HG03521 (cell line): ENCODE measurements around the gene AJAP1.

Source experiments
- ATAC-seq: cut with Tn5 transposase; IDR thresholded peaks from one replicate; pipeline ENCODE4 v1.9.1; 2021; ENCODE audit warnings: mild to moderate bottlenecking, moderate library complexity; ENCODE audit not compliant: unreplicated experiment

AJAP1 gene

DNA sequence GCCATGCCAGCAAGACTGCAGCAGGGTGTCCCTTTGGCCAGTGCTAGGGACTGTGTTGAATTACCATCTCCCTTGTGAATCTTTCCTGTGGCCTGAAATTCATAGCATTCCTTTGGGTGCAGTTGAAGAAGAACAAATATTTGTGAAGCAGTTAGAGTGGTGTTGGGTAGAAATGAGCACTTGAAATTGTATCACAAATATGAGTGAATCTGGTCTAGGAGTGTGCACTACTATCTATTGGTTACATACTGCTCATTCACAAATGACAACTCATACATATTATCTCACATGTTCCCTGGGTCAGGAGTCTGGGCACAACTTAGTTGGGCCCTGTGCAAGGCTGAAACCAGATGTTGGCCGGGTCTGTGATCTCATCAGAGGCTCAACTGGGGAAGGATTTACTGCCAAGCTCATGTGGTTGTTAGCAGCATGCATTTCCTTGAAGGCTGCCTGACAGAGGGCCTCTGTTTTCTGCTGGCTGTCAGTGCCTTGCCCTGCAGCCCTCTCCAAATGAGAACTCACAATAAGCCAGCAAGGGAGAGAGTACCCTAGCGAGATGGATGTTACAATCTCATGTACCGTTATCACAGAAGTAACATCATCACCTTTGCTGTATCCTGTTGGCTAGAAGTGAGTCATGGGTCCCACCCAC, 23.8 kb downstream of the AJAP1 start:
- no peak for ATAC-seq

DNA sequence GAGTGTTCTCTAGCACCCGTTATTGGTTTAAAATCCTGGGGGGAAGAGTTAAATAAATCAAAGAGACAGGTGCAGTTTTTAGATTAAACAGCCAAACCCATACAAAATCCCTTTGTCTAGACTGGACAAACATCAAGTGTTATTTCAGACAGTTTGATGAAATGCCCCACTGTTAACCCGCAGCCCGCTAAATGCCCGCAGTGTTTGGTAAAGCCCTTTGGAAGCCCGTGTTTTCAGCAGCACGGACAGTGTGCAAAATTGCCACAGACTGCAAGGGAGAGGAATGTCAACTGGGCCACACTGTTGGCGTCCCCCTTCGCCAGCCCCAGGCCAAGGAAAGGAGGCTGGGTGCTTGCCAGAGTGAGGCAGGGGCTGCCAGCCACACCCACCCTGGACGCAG, 26.6 kb downstream of the AJAP1 start:
- ATAC-seq, result no peak

DNA sequence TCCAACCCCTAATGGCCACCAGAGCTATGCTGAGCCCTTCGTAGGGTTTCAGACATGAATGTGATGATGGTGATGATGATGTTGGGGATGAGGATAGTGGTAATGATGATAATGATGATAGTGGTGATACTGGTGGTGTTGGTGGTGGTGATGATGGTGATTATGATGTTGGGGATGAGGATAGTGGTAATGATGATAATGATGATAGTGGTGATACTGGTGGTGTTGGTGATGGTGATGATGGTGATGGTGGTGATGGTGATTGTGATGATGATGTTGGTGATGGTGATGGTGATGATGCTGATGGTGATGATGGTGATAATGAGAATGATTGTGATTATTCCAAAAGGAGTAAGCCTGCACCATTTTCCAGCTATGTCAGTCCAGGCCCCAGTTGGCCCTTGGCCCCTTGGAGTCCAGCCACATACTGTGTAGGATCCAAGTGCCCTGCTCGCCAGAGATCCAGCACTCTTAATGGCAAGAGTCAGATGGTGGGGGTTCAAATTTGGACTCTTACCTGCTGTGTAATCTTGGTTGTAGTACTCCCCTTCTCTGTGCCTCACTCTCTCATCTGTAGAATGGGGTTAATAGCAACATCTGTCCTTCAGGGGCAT, 28.3 kb downstream of the AJAP1 start:
- no peak for ATAC-seq

DNA sequence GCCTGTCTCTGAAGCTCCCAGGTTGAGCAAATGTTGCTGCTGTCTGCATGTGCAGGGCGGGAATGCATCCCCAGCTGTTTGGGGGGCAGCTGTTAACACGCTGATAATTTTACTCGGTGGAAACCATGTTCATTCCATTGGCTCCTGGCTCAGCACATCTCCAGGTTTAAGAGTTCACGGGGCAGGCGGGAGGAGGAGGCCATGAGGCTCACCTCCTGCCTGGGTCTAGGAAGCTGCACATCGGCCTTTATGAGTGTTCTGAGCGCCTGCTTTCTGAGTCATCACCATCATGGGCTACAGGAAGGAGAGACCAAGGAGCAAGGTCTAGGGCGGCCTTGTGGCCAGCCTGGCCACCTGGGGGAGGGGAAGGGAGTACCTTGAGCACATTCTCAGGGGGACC, 29.7 kb downstream of the AJAP1 start:
- no peak for ATAC-seq

DNA sequence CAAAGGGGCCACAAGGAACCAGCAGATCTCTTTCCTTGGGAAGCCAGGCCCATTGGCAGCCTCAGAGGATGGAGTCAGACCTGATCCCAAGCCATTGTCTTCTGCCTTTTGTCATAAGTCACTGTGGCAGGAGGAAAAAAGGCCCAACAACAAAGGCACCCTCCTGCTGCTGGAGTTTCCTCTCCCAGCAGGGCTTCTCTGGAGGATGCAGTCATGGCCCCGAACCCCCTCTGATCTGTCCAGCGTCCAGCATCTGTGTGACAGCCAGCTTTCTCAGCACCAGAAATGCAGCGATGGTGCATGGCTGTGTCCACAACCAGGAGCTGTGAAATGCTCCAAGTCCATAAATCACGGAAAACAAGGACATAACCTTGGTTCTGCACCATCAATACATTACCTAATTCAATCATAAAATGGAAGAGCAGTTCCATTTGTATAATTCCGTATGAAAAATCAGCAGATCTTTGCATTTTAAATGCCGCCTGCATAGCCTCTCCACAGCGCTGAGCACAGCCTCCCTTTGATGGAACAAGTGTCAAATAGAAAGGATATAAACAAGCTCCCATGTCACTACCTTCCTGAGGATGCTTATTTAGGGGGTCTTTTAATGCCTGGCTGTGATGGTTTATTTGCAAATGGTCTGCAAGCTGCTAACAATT, 30.6 kb downstream of the AJAP1 start:
- ATAC-seq, result no peak

DNA sequence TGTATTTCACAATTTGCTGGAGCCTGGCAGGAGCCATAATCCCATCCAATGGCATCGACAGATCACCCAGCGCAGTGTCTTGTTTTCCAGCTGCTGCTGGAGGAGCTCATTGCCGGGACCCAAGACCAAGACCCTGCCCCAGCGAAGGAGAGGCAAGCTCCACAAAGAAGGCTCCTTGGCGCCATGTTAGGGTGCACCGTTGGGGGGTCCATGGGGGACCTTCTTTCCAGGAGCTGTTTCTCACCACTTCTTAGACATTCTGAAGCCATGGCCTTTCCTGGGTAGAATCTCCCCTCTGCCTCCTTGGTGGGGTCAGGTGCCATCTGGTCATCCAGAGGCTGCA, 31.1 kb downstream of the AJAP1 start:
- no peak for ATAC-seq

DNA sequence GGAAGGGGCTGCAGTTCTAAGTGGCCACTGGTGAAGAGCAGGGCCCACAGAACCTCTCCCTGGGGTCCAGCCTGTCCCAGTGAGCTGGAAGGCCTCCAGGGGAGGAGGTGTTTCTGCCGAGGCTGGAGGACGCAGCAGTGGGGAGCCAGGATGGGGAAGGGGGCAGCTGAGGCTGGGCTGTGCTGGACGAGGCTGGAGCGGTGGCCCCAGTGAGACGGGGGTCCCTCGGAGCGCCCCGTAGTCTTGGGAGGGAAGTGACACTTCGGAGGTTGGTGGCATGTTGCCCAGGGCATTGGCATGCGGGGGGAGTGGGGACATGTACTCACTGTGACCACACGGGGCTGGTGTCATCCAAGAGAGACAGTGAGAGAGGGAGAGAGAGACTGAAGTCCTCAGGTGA, 33.5 kb downstream of the AJAP1 start:
- ATAC-seq, result no peak

DNA sequence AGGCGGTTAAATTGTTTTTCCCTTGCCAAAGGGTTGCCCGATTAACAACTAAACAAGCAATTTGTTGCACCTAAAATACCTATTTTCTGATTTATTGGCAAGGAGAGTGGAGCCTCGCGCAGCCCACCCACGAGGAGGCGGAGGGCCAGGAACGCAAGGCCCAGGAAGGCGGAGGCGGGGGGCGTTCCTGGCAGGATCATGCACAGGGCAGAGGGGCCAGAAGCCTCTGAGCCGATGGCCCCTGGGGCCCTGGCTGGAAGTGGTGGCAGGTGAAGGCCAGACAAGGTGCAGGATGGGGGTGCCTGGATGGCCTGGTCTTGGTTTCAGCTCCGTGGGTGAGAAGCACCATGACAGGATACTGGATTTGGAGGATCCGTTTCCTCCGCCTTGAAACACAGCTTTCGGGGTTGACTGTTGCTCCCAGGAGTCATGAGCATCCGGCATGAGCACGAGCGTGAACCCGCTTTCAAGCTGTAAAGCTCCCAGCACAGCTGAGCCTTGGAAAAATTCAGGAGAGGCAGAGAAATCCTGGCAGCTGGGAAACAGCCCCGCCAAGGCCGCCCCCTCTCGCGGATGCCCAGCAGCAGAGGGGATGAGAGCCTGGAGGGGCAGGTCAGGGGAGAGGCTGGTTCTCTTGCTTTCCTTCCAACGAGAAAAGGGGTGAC, 35.0 kb downstream of the AJAP1 start:
- no peak for ATAC-seq

DNA sequence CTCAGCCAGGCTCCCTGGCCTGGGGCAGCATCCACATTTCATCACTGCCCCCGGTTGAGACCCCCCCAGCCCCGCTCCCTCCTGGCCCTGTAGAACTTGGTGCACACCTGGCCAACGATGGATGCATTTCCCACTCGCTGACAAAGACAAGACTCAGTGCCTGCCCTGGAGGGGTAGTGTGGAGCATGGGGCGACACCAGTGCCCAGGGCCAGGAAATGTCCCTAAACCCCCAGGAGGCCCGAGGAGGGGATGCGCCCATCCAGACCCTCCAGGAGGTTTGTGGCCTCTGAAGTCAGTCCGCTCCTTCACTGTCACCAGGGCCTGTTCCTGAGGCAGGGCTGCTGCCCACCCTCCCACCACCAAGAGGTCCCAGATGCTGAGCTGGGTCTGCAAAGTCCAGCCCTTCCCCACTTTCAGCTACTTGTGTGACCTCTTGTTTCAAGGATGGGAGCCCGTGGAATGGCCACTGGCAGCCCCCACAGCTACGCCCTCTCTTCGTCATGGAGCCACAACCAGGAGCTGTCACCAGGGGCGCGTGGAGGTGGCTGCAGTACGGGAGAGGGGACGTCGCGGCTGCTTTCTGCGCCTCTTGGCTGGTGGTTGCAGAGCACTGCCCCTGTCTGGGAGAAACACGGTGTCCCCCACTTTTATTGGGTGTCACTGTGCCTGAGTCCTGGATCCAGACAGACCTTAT, 35.7 kb downstream of the AJAP1 start:
- ATAC-seq, result no peak

DNA sequence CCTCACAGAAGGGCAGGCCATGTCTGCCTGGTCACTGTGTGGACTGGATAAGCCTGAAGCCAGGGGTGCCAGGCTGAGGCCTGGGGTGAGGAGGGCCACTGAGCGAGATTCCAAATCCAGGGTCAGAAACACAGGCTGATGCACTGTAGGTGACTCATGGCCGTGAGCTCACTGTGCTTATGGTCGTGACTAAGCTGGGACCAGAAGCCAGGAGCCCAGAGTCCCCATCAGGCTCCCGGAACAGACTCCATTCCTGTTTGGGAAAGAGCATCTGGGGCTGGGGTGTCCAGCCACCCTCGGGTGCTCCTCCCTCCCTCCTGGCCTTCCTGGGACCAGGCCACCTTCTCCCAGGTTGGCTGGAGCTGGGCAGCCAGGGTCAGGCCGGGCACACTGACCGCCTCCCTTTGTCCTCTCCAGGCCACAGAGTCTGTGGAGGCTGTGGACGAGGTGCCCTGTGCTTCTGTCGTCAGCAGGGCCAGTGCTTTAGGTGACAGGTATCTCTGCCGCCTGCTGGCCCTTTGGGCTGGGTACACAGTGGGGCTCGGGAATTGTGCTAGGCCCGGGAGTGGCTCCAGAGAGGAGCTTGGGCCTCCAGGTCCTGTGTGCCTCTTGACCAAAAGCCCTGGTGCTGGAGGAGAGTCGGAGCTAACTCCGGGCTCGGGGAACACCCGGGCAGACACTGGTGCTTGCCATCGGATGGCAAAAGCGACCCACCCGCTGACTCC, 36.7 kb downstream of the AJAP1 start:
- no peak for ATAC-seq

DNA sequence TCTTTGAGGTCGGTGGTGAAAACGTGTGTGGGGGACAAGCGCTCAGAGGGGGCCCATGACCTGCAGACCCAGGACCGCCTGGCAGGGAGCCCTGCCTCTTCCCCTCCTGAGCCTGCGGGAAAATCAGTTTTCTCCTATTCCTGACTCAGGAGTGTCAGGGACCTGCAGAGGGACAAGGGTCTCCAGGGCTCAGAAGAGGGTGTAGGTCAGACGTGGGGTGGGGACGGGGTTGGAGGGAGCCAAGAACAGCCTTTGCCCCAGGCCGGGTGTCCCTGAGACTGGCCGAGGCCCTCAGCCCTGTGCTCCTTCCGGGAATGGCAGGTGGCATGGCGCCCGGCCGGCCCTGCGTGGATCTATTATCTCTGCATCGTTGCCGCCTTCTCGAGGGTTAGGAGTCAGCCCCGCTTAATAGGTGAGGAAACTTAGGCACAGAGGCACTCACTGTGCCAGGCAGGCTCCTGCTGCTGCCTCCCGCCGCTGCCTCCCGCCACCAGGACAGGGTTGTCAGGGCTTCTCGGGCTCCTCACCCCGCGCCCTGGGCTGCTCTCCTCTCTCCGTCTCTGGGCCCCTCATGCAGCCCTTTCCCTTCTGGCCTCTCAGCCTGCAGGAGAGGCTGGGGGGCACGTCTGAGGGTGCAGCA, 37.5 kb downstream of the AJAP1 start:
- ATAC-seq, result no peak

DNA sequence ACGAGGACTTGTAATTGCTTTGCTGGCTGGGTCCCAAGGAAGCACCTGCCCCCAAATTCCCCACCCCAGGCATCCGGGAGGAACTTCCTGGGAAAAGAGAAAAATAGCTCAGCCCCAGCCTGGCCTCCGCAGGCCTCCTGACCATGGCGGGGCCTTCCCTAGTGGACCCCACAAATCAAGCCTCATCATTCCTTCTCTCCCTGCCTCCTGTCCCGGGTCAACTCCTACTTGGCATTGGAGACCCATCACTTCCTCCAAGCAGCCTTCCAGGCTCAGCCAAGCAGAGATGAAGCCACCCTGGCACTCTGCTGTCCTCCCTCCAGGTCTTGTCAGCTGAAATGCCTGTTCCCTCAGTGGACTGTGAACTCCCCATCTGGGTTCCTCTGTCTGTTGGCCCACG, 38.0 kb downstream of the AJAP1 start:
- no peak for ATAC-seq

DNA sequence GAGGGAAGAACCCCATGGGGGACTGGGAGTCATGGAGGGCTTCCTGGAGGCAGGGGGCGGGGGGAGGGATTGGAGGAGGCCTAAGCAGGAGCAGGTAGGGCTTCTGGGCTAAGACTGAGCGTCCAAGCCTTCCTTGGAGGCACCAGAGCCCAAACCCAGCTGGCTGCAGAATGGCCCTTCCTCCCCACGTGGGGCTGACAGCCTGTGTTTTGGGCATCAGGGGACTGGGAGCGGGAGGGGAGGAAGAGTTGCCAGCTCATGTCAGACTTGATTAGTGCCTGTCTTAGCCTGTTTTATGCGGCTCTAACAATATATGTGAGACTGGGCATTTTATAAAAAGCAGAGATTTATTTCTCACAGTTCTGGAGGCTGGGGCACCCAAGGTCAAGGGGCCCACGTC, 38.9 kb downstream of the AJAP1 start:
- ATAC-seq, result no peak

DNA sequence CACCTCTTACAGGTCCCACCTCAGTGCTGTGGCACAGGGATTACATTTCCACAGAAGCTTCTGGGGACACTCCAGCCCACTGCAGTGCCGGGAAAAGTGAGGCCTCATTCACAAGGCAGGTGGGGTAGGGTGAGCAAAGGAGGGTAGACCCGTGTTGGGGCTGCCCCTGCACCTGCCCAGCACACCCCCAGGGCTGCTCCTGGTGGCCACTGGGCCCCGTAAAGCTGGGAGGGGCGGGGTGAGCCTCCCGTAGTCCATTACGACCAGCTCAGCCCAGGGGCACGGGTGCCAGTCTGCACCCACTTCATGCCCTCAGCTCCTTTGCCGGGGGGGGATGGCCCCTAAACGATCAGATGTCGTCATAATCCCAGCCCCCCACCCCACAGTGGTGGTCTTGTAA, 39.5 kb downstream of the AJAP1 start:
- ATAC-seq, result no peak

DNA sequence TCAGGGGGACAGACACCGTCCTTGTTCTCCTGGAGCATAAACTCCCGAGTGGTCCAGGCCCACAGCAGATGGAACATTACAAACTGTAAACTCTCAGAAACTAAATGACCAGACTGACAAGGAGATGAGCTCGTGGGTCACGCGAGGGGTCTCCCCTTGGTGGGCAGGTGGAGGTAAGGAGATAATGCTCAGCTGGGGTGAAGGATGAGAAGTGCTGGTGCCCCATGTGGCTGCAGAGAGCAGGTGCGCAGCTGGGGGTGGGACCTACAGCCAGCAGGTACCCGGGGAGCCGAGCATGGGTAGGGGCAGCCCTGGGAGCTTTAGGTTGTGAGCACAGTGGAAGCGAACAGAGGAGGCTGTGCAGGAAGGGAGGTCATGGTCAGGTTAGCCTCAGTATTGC, 40.1 kb downstream of the AJAP1 start:
- no peak for ATAC-seq

DNA sequence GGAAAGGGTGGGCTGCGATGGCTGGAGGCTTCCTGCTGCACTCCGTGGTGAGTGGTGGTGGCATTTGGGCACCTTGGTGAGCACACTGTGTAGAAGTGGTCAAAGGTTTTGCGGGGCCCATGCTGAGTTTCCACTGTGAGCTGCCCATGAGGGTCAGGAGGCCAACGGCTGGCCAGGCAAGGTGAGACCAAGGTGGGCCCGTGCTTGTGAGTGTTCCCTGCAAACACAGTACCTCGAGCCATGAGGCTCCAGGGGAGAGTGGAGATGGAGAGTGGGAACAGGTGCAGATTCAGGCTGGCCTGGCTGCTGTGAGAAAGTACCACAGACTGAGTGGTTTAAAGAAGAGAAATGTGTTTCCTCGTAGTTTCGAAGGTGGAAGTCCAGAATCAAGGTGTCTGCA, 40.8 kb downstream of the AJAP1 start:
- no peak for ATAC-seq

DNA sequence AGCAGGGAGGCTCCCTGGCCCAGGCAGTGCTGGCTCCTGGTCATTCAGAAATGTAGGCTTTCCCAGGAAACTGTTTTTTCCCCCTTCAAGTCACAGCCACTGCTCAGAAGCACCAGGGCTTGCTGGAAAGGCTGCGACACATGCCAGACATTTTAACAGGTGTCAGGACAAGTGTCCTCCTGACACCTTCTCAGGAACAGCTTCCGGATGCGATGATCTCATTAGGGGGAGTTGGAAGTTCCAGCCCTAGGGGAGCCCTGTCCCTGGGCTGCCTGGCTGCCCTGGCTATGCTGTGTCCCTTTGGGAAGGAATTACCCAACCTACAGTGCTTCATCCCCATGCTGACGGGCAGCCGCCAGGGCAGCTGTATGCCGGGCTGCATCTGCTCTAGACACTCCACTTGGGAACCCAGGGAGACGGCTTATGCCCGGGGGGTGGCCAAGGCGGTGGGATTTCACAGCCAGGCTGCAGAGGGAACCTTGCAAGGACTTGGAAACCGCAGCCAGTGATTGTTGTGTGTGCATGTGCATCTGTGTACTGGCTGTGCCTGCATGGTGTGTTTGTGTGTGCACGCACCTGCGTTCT, 41.8 kb downstream of the AJAP1 start:
- ATAC-seq, result no peak

DNA sequence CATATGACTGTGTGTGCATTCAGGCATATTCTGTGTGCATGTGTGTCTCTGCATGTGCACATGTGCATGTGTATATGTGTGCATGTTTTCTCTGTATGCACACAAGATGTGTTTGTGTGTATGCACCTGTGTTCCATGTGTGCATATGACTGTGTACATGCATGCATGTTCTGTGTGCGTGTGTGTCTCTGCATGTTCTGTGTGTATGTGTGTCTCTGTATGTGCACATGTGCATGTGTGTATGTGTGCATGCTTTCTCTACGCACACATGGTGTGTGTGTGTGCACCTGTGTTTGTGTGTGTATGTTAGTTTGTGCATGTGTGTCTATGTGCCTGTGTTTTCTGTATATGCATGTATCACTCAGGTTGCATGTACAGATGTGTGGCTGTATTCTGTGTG, 42.3 kb downstream of the AJAP1 start:
- no peak for ATAC-seq

DNA sequence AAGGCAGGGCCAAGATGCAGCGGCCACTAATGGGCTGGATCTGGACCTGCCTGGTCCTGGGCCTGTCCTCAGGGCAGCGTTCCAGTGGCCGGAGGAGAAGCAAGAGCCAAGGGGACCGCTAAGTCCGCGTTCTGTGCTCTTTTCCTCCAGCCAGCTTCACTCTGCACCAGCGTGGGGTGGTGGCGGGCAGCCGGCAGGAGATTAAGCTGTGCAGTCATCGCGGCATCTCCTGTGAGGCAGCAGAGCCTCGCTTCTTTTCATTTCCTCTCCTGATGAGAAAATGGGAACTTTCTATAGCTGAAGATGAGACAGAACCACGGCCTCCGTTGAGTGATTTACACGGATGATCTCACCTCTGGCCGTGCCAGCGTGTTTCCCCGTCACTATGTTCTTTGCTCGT, 43.4 kb downstream of the AJAP1 start:
- no peak for ATAC-seq

DNA sequence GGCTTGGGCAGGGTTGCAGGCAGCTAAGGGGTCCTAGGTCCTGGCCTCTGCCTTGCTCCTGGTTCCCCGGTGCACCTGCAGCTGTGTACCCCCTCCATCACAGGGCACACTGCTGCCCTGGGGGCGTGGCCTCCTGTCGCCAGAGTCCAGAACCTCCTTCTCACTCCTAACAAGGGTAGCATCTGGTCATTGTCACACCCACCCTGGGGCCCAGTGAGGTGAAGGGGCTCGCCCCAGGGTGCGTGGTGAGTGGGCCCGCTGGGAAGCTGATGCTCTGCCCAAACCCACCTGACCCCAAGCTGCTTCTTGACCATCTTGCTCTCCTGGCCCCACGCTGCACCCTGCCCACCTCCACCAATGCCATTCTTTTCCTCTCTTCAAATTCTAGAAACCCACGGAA, 44.5 kb downstream of the AJAP1 start:
- ATAC-seq, result no peak
